A549 (cell line): ENCODE measurements around the gene CHRD.

Experiments
- CHD2 ChIP-seq: fragments of 150-350 bp; IDR thresholded peaks from 2 replicates; pipeline ENCODE4 v1.6.1; 2014; ENCODE audit warnings: low read length; ENCODE audit not compliant: partially characterized antibody
- POLR2A ChIP-seq: IDR thresholded peaks from 2 replicates; pipeline ENCODE4 v1.6.1; 2012; ENCODE audit warnings: mild to moderate bottlenecking, low read length
- ZC3H11A ChIP-seq: fragments of 450-650 bp; IDR thresholded peaks from 2 replicates; pipeline ENCODE4 v1.6.1; 2014; ENCODE audit warnings: antibody characterized with exemption, mild to moderate bottlenecking
- TF ChIP-seq, protein P1 (sequence below): fragments of >200 bp; sonication (Bioruptor Twin); formaldehyde crosslinking; IDR thresholded peaks from 3 replicates; pipeline ENCODE4 v1.5.1; 2016

DNA sequence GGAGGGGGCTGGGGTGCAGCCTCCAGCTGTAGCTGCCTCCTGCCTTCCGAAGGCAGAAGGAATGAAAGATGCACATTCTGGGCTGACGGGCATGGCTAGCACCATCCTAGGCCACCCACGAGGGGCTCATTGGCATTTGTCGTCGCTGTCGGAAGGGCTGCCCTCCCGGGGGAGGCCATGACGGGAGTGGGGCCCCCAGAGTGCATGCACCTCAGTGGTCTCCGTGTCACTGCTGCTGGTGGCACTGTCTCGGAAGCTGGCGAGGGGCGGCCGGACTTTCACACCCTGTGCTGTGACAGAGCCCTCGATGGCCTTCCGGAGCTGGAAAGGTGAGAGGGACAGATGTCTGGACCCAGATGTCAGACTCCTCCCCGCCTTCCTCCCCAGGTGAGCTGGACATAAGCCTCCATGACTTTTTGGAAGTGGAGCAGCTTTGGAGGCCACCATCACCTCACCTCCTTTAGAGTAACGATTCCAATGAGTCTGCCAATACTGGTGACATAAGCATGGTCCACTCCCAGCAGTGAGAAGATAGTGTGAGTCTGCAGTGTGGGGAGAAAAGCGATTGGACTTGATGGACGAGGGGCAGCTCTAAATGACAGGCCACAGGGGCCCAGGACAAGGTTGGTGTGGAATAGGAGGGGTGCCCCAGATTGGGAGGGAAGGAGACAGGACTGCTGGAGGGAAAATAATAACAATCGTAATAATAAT is 33.2 kb upstream of the CHRD start:
- no peak for TF ChIP-seq ZC3H11A
- TF ChIP-seq, protein P1, sequence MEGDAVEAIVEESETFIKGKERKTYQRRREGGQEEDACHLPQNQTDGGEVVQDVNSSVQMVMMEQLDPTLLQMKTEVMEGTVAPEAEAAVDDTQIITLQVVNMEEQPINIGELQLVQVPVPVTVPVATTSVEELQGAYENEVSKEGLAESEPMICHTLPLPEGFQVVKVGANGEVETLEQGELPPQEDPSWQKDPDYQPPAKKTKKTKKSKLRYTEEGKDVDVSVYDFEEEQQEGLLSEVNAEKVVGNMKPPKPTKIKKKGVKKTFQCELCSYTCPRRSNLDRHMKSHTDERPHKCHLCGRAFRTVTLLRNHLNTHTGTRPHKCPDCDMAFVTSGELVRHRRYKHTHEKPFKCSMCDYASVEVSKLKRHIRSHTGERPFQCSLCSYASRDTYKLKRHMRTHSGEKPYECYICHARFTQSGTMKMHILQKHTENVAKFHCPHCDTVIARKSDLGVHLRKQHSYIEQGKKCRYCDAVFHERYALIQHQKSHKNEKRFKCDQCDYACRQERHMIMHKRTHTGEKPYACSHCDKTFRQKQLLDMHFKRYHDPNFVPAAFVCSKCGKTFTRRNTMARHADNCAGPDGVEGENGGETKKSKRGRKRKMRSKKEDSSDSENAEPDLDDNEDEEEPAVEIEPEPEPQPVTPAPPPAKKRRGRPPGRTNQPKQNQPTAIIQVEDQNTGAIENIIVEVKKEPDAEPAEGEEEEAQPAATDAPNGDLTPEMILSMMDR: no peak
- no peak for TF ChIP-seq CHD2
- no peak for TF ChIP-seq POLR2A
